Measurements from ENCODE around the gene SETD2. TPM values are rescaled to one million over a fixed set of nuclear protein-coding genes. Genes with fewer than 3 reads are reported as not detected.

Gene SETD2
- total and polyA plus RNA-seq, 4 donors = 7.6 to 37.6 (median 19.0) TPM

DNA sequence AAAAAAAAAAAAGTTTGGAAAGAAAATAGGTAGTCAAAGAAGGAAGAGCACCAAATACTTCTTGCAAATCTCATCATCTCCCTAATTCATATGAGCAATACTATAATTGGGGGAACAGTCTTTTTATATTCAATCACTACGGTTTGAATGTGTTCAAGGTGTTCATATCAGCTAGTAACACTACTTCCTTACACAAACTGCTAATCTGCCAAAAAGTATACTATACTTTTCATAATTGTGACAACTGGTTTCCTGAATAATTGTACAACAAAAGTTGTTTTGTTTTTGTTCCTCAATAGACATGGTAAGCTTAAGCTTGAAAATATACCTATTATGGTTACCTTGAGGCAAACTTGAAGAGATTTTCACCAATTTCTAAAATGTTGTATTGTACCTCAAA lies 12.1 kb downstream of the SETD2 start:
- H3K27me3 ChIP-seq (ENCODE audit: control insufficient read depth in 4 of 4, insufficient read depth in 4 of 4, low read length in 3 of 4) = no peaks in the 10 kb centered on the region
- H3K9ac ChIP-seq (ENCODE audit: low read depth in 1 of 2, low read length in 2 of 2) = no peak overlapping the region
- H3K27ac ChIP-seq (ENCODE audit: low read depth in 1 of 2, low read length in 2 of 2) = no peak overlapping the region
- H3K4me1 ChIP-seq (ENCODE audit: control insufficient read depth in 4 of 4, insufficient read depth in 4 of 4, low read length in 3 of 4) = peaks cover 18 to 34% (median 26%) of the 10 kb centered on the region in 4 donors
- TF ChIP-seq, protein P1, sequence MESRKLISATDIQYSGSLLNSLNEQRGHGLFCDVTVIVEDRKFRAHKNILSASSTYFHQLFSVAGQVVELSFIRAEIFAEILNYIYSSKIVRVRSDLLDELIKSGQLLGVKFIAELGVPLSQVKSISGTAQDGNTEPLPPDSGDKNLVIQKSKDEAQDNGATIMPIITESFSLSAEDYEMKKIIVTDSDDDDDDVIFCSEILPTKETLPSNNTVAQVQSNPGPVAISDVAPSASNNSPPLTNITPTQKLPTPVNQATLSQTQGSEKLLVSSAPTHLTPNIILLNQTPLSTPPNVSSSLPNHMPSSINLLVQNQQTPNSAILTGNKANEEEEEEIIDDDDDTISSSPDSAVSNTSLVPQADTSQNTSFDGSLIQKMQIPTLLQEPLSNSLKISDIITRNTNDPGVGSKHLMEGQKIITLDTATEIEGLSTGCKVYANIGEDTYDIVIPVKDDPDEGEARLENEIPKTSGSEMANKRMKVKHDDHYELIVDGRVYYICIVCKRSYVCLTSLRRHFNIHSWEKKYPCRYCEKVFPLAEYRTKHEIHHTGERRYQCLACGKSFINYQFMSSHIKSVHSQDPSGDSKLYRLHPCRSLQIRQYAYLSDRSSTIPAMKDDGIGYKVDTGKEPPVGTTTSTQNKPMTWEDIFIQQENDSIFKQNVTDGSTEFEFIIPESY (IDR thresholded peaks at IDR 0.05) = no peak
- TF ChIP-seq YY1 (IDR thresholded peaks at IDR 0.05) = no peak
- no peak overlapping the region for H3K4me3 ChIP-seq (ENCODE audit: low read depth in 1 of 3, low read length in 3 of 3)
- H3K9me3 ChIP-seq (ENCODE audit: control insufficient read depth in 4 of 4, low read length in 3 of 4) = no peaks in the 10 kb centered on the region
- H3K36me3 ChIP-seq (ENCODE audit: control insufficient read depth in 4 of 4, insufficient read depth in 3 of 4, low read depth in 1 of 4, low read length in 3 of 4) = peaks cover 0 to 2% (median 0%) of the 10 kb centered on the region in 4 donors
- no peak for DNase-seq (ENCODE audit: low spot score)
- WGBS = 74% methylated on average over 1 of the region's 1 CpG

DNA sequence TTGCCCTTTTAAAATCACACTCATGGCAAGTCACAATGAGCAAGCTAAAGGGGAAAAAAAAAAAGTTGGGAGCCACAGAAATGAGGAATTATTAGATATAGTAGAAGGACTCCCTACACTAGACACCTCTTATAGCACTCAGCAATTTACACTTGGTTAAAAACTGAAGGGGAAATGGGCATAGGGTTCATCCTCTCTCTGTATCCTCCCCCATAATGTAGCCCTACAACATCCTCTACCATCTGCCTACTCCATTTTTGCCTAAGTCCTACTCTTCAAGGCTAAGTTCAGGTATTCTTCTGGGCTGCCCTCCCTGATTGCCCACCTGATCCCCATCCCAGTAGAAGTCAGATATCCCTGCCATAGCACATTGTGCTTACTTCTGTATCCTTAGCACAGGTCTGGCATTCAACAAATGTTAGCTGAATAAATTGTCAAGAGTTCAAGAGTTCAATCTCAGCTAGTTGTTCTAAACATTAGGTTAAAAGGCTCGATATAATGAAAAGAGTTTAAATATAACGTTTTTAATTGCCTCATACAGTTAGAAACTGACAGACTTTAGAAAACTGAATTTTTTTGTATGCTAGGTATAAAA lies 14.5 kb downstream of the SETD2 start:
- Histone ChIP-seq H3K27me3 (ENCODE audit: control insufficient read depth in 4 of 4, insufficient read depth in 4 of 4, low read length in 3 of 4) (no peaks in the 10 kb centered on the region), H3K36me3 (ENCODE audit: control insufficient read depth in 4 of 4, insufficient read depth in 3 of 4, low read depth in 1 of 4, low read length in 3 of 4) (no peaks in the 10 kb centered on the region), H3K4me1 (ENCODE audit: control insufficient read depth in 4 of 4, insufficient read depth in 4 of 4, low read length in 3 of 4) (peaks cover 20 to 28% (median 22%) of the 10 kb centered on the region in 4 donors), H3K27ac (ENCODE audit: low read depth in 1 of 2, low read length in 2 of 2) (no peak overlapping the region), H3K9ac (ENCODE audit: low read depth in 1 of 2, low read length in 2 of 2) (no peak overlapping the region), H3K9me3 (ENCODE audit: control insufficient read depth in 4 of 4, low read length in 3 of 4) (no peaks in the 10 kb centered on the region), H3K4me3 (ENCODE audit: low read depth in 1 of 3, low read length in 3 of 3) (no peak overlapping the region)
- TF ChIP-seq RXRA (IDR thresholded peaks at IDR 0.05) (peak; percentile 20), HNF4A (conservative IDR thresholded peaks at IDR 0.05) (peak; percentile 6 to 29)
- TF ChIP-seq, protein P2, sequence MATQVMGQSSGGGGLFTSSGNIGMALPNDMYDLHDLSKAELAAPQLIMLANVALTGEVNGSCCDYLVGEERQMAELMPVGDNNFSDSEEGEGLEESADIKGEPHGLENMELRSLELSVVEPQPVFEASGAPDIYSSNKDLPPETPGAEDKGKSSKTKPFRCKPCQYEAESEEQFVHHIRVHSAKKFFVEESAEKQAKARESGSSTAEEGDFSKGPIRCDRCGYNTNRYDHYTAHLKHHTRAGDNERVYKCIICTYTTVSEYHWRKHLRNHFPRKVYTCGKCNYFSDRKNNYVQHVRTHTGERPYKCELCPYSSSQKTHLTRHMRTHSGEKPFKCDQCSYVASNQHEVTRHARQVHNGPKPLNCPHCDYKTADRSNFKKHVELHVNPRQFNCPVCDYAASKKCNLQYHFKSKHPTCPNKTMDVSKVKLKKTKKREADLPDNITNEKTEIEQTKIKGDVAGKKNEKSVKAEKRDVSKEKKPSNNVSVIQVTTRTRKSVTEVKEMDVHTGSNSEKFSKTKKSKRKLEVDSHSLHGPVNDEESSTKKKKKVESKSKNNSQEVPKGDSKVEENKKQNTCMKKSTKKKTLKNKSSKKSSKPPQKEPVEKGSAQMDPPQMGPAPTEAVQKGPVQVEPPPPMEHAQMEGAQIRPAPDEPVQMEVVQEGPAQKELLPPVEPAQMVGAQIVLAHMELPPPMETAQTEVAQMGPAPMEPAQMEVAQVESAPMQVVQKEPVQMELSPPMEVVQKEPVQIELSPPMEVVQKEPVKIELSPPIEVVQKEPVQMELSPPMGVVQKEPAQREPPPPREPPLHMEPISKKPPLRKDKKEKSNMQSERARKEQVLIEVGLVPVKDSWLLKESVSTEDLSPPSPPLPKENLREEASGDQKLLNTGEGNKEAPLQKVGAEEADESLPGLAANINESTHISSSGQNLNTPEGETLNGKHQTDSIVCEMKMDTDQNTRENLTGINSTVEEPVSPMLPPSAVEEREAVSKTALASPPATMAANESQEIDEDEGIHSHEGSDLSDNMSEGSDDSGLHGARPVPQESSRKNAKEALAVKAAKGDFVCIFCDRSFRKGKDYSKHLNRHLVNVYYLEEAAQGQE (IDR thresholded peaks at IDR 0.05) = no peak
- 22% methylated on average over 2 of the region's 2 CpGs for WGBS
- no peak for DNase-seq (ENCODE audit: low spot score)

DNA sequence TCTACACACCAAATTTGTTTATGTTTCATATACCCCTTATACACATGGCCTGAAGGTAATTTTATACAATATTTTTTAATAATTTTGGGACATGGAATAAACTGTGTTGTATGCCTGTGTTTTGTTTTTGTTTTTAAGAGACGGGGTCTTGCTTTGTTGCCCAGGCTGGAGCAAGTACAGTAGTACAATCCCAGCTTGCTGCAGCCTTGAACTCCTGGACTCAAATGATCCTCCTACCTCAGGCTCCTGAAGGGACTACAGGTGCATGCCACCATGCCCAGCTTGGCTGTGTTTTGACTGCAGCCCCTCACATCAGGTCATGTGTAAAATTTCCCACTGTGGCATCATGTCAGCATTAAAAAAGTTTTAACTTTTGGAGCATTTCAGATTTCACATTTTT lies 18.6 kb downstream of the SETD2 start:
- H3K9ac ChIP-seq (ENCODE audit: low read depth in 1 of 2, low read length in 2 of 2) = no peak overlapping the region
- TF ChIP-seq HNF4A (conservative IDR thresholded peaks at IDR 0.05) (peak in 1 of 2 donors; percentile 15), JUND (IDR thresholded peaks at IDR 0.05) (no peak)
- TF ChIP-seq, protein P3, sequence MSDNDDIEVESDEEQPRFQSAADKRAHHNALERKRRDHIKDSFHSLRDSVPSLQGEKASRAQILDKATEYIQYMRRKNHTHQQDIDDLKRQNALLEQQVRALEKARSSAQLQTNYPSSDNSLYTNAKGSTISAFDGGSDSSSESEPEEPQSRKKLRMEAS (IDR thresholded peaks at IDR 0.05) = no peak
- TF ChIP-seq, protein P4, sequence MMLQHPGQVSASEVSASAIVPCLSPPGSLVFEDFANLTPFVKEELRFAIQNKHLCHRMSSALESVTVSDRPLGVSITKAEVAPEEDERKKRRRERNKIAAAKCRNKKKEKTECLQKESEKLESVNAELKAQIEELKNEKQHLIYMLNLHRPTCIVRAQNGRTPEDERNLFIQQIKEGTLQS (IDR thresholded peaks at IDR 0.05) = no peak
- no peaks in the 10 kb centered on the region for H3K27me3 ChIP-seq (ENCODE audit: control insufficient read depth in 4 of 4, insufficient read depth in 4 of 4, low read length in 3 of 4)
- H3K27ac ChIP-seq (ENCODE audit: low read depth in 1 of 2, low read length in 2 of 2) = no peak overlapping the region
- no peaks in the 10 kb centered on the region for H3K36me3 ChIP-seq (ENCODE audit: control insufficient read depth in 4 of 4, insufficient read depth in 3 of 4, low read depth in 1 of 4, low read length in 3 of 4)
- H3K4me1 ChIP-seq (ENCODE audit: control insufficient read depth in 4 of 4, insufficient read depth in 4 of 4, low read length in 3 of 4) = peaks cover 13 to 31% (median 22%) of the 10 kb centered on the region in 4 donors
- 81% methylated on average over 1 of the region's 1 CpG for WGBS
- H3K9me3 ChIP-seq (ENCODE audit: control insufficient read depth in 4 of 4, low read length in 3 of 4) = no peaks in the 10 kb centered on the region
- DNase-seq (ENCODE audit: low spot score) = no peak
- no peak overlapping the region for H3K4me3 ChIP-seq (ENCODE audit: low read depth in 1 of 3, low read length in 3 of 3)
